Activated CD4-positive, alpha-beta T cell treated with anti-CD3 and anti-CD28 coated beads for 4 hours (primary cell): ENCODE results near the gene CDCA8.

Experiments
- DNase-seq, 2 donors: peaks; one replicate each; pipeline ENCODE4 v3.0.0-alpha.2; 2020

Gene CDCA8

DNA sequence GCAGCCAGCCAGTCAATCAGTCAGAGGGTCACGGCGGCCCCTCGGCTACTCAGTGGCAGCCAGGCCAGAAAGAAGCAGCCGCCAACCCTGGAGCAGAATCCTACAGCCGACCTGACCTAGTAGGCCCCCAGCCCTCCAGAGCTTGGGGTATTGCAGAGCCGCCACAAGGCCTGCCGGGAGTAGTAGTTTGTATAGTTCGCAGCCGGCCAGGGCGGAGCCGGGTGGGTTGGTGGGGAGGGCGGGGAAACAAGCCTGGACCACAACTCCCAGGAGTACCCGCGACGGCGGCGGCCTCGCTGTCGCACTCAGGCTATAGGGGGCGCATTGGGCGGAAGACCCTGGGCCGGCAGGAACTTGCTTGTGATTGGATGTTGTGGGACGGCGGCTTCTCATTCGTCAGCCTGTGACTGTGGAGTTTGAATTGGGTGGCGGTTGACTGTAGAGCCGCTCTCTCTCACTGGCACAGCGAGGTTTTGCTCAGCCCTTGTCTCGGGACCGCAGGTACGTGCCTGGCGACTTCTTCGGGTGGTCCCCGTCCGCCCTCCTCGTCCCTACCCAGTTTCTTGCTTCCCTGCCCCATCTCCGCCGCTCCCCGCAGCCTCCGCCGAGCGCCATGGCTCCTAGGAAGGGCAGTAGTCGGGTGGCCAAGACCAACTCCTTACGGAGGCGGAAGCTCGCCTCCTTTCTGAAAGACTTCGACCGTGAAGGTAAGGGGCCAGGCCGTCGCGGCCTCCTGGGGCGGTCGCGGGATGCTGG is at the start of gene CDCA8:
CDCA8 (plus strand) TSS at position 439 of the 756 bp plus-strand sequence; CDS start at position 614, 175 bp downstream.
- DNase-seq: peak; percentile 97 to 98

DNA sequence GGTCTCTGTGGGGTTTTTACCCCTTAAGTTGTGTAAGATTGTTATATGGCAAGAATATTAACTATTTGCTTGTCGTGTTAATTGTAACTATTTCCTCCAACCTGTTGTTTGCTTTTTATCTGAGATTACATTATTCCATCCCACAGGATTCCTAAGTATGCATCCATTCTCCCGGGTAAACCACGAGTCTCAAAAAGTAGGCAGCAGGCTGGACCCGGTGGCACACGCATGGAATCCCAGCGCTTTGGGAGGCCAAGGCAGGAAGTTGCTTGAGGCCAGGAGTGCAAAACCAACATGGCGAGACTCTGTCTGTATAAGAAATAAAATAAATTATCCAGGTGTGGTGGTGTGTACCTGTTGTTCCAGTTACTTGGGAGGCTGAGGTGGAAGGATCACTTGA is 45.0 kb upstream of the CDCA8 start:
- DNase-seq: no peak

DNA sequence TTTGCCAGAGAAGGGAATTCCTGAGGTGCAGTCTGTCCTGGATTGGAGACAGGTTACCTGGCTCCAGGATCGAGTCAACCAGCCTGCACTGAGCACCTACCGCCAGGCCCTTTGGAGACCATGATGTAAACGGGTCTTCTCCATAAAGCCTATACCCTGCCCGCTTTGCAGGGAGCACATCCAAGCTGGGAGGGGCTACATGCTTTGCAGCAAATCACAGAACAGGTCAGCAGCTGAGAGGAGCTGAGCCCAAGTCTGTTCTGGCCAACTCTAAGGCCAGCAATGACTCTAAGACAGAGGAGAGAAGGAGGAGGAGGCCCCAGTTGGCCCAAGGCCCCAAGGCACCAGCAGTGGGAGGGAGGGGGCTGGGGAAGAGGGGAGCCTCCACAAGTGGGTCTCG is 42.1 kb upstream of the CDCA8 start:
- DNase-seq: no peak

GRCh38 chr1:37650721-37651120 is 41.6 kb upstream of the CDCA8 start:
- DNase-seq: no peak

GRCh38 chr1:37651803-37652202 is 40.5 kb upstream of the CDCA8 start:
- DNase-seq: no peak

- DNase-seq: no peak
Observed at GRCh38 chr1:37652976-37653375, 39.3 kb upstream of the CDCA8 start.

- no peak for DNase-seq
Observed at GRCh38 chr1:37653906-37654305, 38.4 kb upstream of the CDCA8 start.

- DNase-seq: no peak
Observed at GRCh38 chr1:37655274-37655673, 37.0 kb upstream of the CDCA8 start.

- no peak for DNase-seq
Observed at GRCh38 chr1:37656026-37656425, 36.3 kb upstream of the CDCA8 start.

GRCh38 chr1:37656881-37657280 is 35.4 kb upstream of the CDCA8 start:
- DNase-seq: no peak

GRCh38 chr1:37657620-37658412 is 34.5 kb upstream of the CDCA8 start:
- DNase-seq: no peak

- no peak for DNase-seq
Observed at GRCh38 chr1:37658486-37658885, 33.8 kb upstream of the CDCA8 start.

- no peak for DNase-seq
Observed at GRCh38 chr1:37660664-37661063, 31.7 kb upstream of the CDCA8 start.

- DNase-seq: no peak
Observed at GRCh38 chr1:37661401-37661800, 30.9 kb upstream of the CDCA8 start.

DNA sequence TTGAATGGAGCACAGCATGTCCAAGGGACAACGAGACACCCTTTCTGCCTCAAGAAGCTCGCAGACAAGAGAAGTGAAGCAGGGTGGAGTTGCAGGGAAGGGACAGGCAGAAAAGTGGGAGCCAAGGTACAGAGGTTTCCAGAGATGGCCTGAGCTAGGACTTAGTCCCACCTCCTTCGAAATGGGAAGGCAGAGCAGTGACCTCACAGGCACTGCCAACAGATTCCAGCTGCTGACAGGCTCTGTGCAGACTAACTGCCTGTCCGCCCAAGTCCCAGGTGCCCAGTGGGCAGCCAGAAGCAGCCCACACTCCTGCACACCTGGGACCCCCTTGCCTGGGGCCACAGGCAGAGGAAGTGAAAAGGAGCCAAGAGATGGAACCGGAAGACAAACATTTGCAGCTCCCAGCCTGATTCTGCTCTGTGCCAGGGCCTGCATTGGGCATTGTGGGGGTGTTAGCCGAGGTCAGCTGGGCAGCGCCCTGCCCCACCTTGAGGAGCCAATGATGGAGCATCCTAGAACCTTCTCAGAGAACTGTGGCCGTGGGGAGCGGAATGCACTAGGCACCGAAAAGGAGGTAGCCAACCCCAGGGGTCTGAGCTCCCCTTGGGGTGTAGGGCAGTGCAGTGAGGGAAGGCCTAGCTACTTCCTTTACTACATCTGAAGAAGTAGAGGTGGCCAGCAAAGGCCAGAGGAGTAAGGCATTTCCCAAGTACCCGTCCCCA is 30.1 kb upstream of the CDCA8 start:
- DNase-seq: no peak

DNA sequence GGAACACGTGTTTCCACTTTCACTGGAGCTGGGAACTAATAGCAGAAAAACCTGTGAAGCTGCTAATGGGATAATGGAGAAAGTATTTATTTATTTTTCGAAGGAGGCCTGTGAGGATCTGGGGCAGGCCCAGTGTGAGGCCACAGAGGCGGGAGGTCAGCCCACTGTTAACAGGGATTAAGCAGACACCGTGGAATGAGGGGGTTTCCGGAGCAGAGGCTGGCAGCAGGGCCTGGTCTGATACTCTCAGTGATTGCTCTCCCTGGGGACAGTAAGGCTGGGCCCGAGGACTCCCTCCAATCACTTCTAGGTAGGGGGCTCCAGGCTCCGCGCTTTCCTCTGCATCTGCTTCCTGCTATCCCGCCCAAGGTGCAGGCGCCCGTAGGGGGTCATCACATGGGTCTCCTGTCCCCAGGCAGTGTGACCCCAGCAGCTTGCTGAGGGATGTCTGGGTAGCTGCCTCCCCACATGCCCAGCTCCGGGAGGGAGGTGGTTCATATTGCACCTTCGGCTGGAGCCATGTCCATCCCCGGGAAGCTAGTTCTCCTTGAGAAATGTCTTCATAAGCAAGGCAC is 28.8 kb upstream of the CDCA8 start:
- DNase-seq: no peak

DNA sequence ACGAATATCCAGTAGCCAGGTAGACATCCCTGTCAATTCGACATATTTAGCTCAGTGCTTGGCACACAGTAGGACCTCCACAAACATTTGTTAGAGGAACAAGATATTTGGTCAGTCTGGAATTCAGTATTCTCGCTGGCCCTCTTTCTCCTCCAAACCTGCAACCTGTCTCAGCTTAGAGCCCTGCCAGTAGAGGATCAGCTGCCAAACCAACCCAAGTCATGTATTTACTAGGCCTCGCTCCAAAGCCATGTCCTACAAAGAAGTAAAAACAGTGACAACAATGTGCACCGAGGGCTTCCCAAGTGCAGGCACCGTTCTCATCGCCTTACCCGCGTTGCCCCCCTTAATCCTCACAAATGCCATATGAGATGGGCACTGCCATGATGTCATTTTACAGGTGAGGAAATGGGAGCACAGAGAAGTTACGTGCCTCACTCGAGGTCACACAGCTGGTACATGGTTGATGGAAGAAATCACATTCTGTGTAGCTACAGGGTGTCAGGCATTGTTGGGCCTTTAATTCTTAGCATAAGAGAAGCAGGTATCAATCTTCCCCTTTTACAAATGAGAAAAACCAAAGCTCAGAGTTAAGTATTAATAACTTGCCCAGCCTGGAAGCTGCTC is 26.0 kb upstream of the CDCA8 start:
- no peak for DNase-seq

DNA sequence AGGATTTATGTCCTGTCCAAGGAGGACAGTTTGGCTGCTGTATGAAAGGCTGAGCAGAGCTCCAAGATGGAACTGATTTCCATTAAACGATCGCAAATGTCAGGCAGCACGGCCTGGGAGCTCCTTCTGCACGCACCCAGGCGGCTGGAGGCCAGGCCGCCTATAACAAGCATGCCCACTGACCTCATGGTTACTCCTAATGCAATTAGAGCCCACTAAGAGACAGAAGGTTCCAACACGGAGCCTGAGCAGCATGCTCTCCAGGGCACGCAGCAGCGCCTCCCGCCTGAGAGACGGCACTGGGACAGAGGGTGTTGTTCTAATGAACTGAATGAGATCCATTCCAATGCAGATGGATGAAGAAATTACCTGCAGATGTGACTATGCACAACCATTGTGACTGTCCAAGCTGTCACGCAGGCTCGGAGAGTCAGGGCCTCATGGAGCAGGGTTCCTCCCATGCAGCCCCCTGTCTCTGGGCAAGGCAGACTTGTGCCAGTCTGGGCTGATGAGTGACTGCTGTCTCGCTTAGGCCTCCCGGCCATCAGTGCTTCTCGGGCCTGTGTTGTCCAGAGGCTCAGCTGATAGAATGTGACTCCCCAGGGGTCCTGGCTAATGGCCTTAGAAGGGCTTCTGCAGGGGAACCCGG is 25.2 kb upstream of the CDCA8 start:
- no peak for DNase-seq

DNA sequence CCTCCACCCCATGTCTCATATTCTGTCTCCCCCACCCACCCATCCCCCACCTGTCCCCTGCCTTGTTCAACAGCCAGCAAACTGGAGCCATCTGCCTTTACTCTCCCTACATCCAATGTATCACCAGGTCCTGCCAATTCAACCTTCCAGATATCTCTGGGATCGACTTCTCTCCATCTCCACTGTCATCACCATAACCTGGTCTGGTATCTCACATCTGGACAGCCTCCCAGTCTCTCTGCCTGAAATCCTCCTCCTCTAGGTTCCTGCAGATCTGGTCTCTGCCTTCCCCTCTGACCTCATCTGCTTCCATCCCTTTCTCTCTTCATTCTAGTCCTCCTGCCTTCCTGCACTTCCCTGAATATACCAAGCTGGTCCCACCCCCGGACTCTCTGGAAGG is 22.2 kb upstream of the CDCA8 start:
- DNase-seq: no peak

- no peak for DNase-seq
Observed at GRCh38 chr1:37671261-37671660, 21.1 kb upstream of the CDCA8 start.

GRCh38 chr1:37672136-37672870 is 20.0 kb upstream of the CDCA8 start:
- no peak for DNase-seq

GRCh38 chr1:37673920-37674319 is 18.4 kb upstream of the CDCA8 start:
- peak; percentile 30 to 33 for DNase-seq
